Panc1 (cell line): ENCODE measurements around the gene PAX5.
"Not testable (repeated sequence)": the region's sequence is repeated elsewhere in the genome, so short reads cannot be mapped to it uniquely, and the experiment has no call there.

Experiments used
- CTCF ChIP-seq: fragments of 450-650 bp; IDR thresholded peaks from 2 replicates; pipeline ENCODE4 v1.5.1; 2017; ENCODE audit warnings: mild to moderate bottlenecking
- POLR2AphosphoS5 ChIP-seq: IDR thresholded peaks from 2 replicates; pipeline ENCODE4 v1.6.1; 2012; ENCODE audit warnings: mild to moderate bottlenecking, low read depth, low read length, moderate library complexity
- REST ChIP-seq, 2 experiments: IDR thresholded peaks; 2 replicates each; pipeline ENCODE4 v1.6.1; 2011 to 2012; ENCODE audit warnings: low read depth in 2 of 2, control low read depth in 1 of 2, low read length in 1 of 2, mild to moderate bottlenecking in 1 of 2, moderate library complexity in 1 of 2; ENCODE audit not compliant: insufficient read depth in 1 of 2
- SIN3A ChIP-seq: IDR thresholded peaks from 2 replicates; pipeline ENCODE4 v1.6.1; 2012; ENCODE audit warnings: low read depth, mild to moderate bottlenecking, low read length, moderate library complexity, borderline replicate concordance; ENCODE audit not compliant: insufficient read depth

- TF ChIP-seq REST (IDR thresholded peaks at IDR 0.05; ENCODE audit: insufficient read depth in 1 of 2, low read depth in 2 of 2, low read length in 1 of 2); CTCF; POLR2AphosphoS5; SIN3A: not testable (repeated sequence)
These were observed 164.5 kb downstream of the PAX5 start for GRCh38 chr9:36869605-36870004.
